ENCODE data around the gene MOGAT2. TPM values are rescaled to one million over a fixed set of nuclear protein-coding genes. Genes with fewer than 3 reads are reported as not detected.

Gene MOGAT2
- total RNA-seq, 4 donors from 2014 or later: 30.5 to 598 (median 448) TPM

- H3K36me3 ChIP-seq: no peaks in the 10 kb centered on the region
- H3K4me3 ChIP-seq: no peak overlapping the region
- H3K27me3 ChIP-seq: no peaks in the 10 kb centered on the region
- no peak overlapping the region for H3K27ac ChIP-seq
- no peaks in the 10 kb centered on the region for H3K9me3 ChIP-seq
- no peak for DNase-seq
- TF ChIP-seq POLR2A (IDR thresholded peaks at IDR 0.05): no peak
- no peak for TF ChIP-seq CTCF (IDR thresholded peaks at IDR 0.05)
- H3K4me1 ChIP-seq: peaks cover 0 to 10% (median 7%) of the 10 kb centered on the region in 4 donors
Observed at GRCh38 chr11:75763846-75764245, 46.2 kb downstream of the MOGAT2 start.

GRCh38 chr11:75765116-75765515 lies 47.5 kb downstream of the MOGAT2 start:
- no peak for DNase-seq
- H3K36me3 ChIP-seq: no peaks in the 10 kb centered on the region
- H3K4me1 ChIP-seq: peaks cover 0 to 14% (median 7%) of the 10 kb centered on the region in 4 donors
- no peak overlapping the region for H3K27ac ChIP-seq
- no peak overlapping the region for H3K4me3 ChIP-seq
- H3K27me3 ChIP-seq: no peaks in the 10 kb centered on the region
- no peaks in the 10 kb centered on the region for H3K9me3 ChIP-seq
- TF ChIP-seq CTCF (IDR thresholded peaks at IDR 0.05) (no peak), POLR2A (IDR thresholded peaks at IDR 0.05) (no peak)

GRCh38 chr11:75766443-75767227 lies 49.0 kb downstream of the MOGAT2 start:
- Histone ChIP-seq H3K4me1 (peaks cover 0 to 14% (median 7%) of the 10 kb centered on the region in 4 donors), H3K9me3 (no peaks in the 10 kb centered on the region), H3K4me3 (no peak overlapping the region), H3K27ac (no peak overlapping the region), H3K36me3 (no peaks in the 10 kb centered on the region), H3K27me3 (no peaks in the 10 kb centered on the region)
- DNase-seq: no peak
- no peak for TF ChIP-seq POLR2A (IDR thresholded peaks at IDR 0.05)
- no peak for TF ChIP-seq CTCF (IDR thresholded peaks at IDR 0.05)

- Histone ChIP-seq H3K36me3 (no peaks in the 10 kb centered on the region), H3K4me3 (no peak overlapping the region), H3K9me3 (no peaks in the 10 kb centered on the region), H3K27ac (no peak overlapping the region), H3K4me1 (peaks cover 0 to 14% (median 7%) of the 10 kb centered on the region in 4 donors), H3K27me3 (no peaks in the 10 kb centered on the region)
- no peak for DNase-seq
- TF ChIP-seq CTCF (IDR thresholded peaks at IDR 0.05): no peak
- no peak for TF ChIP-seq POLR2A (IDR thresholded peaks at IDR 0.05)
Observed at GRCh38 chr11:75767228-75767572, 49.6 kb downstream of the MOGAT2 start.

- peaks cover 0 to 14% (median 7%) of the 10 kb centered on the region in 4 donors for H3K4me1 ChIP-seq
- H3K27me3 ChIP-seq: no peaks in the 10 kb centered on the region
- TF ChIP-seq POLR2A (IDR thresholded peaks at IDR 0.05) (no peak), CTCF (IDR thresholded peaks at IDR 0.05) (no peak)
- peak overlapping the region in 1 of 4 donors; percentile 66 for H3K27ac ChIP-seq
- H3K4me3 ChIP-seq: peak overlapping the region in 2 of 4 donors; percentile 47 to 65
- no peaks in the 10 kb centered on the region for H3K9me3 ChIP-seq
- no peak for DNase-seq
- H3K36me3 ChIP-seq: no peaks in the 10 kb centered on the region
Observed at GRCh38 chr11:75767793-75768111, 50.1 kb downstream of the MOGAT2 start.

Data from Peyer's patch (tissue), 4 donors.